ENCODE results near the gene PLCB1.

DNA sequence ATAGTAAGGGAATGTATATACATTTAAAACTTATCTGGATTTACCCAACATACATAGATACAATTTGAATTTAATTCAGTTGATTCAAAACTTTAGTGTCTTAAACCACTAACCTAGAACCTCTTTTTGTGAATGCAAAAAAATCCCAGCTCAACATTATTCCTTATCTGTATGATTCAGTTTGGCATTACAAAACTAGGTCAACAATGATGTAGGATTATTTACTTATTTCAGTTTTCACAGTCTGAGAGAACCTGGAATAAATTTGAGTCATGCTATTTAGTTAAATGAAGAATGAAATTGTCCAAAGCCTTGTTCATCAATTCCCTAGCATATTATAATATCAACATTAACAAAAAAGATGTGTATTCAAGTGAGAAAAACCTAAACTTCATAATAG is 7.4 kb upstream of the PLCB1 start:
- TF ChIP-seq POLR2A (IDR thresholded peaks at IDR 0.05; ENCODE audit: low read length) (no peak), GATA1 (IDR thresholded peaks at IDR 0.05; ENCODE audit: low read depth, low read length) (no peak)
